MM.1S (cell line): ENCODE results near the gene UGT1A10.

Experiments used
- DNase-seq: peaks from one replicate; pipeline ENCODE4 v3.0.0-alpha.2; 2015
- H2AFZ ChIP-seq: fragments of 300-600 bp; sonication (generic); 2 replicates; pipeline ENCODE4 v1.6.0; 2016; ENCODE audit warnings: antibody characterized with exemption, low read length
- H3F3A ChIP-seq: fragments of 300-600 bp; sonication (generic); 2 replicates; pipeline ENCODE4 v1.6.1; 2016; ENCODE audit warnings: mild to moderate bottlenecking, antibody characterized with exemption, low read length, moderate library complexity, mixed read lengths; ENCODE audit not compliant: insufficient read depth
- H3K27ac ChIP-seq: fragments of 300-600 bp; sonication (generic); 2 replicates; pipeline ENCODE4 v1.5.1; 2016; ENCODE audit warnings: mild to moderate bottlenecking, low read length
- H3K27me3 ChIP-seq: fragments of 300-600 bp; sonication (generic); replicated peaks from 2 replicates; pipeline ENCODE4 v1.6.0; 2016; ENCODE audit warnings: low read length; ENCODE audit not compliant: insufficient read depth
- H3K36me3 ChIP-seq: fragments of 300-600 bp; sonication (generic); replicated peaks from 2 replicates; pipeline ENCODE4 v1.6.1; 2016; ENCODE audit warnings: mild to moderate bottlenecking, low read length, mixed read lengths; ENCODE audit not compliant: insufficient read depth
- H3K4me1 ChIP-seq: fragments of 300-600 bp; sonication (generic); 2 replicates; pipeline ENCODE4 v1.6.1; 2016; ENCODE audit warnings: low read length, mixed read lengths
- H3K4me2 ChIP-seq: fragments of 300-600 bp; sonication (generic); 2 replicates; pipeline ENCODE4 v1.6.0; 2016; ENCODE audit warnings: low read depth, low read length
- H3K4me3 ChIP-seq: fragments of 300-600 bp; sonication (generic); 2 replicates; pipeline ENCODE4 v1.5.1; 2016; ENCODE audit warnings: low read length, mixed read lengths
- H3K79me2 ChIP-seq: fragments of 300-600 bp; sonication (generic); 2 replicates; pipeline ENCODE4 v1.6.1; 2016; ENCODE audit warnings: mixed run types, low read length, mixed read lengths
- H3K9ac ChIP-seq: fragments of 300-600 bp; sonication (generic); 2 replicates; pipeline ENCODE4 v1.6.1; 2016; ENCODE audit warnings: low read length, mixed read lengths
- H3K9me2 ChIP-seq: fragments of 300-600 bp; sonication (generic); replicated peaks from 2 replicates; pipeline ENCODE4 v1.6.1; 2016; ENCODE audit warnings: mild to moderate bottlenecking, low read length, mixed read lengths; ENCODE audit not compliant: insufficient read depth
- H3K9me3 ChIP-seq: fragments of 300-600 bp; sonication (generic); replicated peaks from 2 replicates; pipeline ENCODE4 v1.6.1; 2016; ENCODE audit warnings: mild to moderate bottlenecking, low read length, mixed read lengths; ENCODE audit not compliant: insufficient read depth
- H4K20me1 ChIP-seq: fragments of 300-600 bp; sonication (generic); 2 replicates; pipeline ENCODE4 v1.6.1; 2016; ENCODE audit warnings: mild to moderate bottlenecking, low read length, moderate library complexity, mixed read lengths; ENCODE audit not compliant: insufficient read depth
- CTCF ChIP-seq: fragments of 300-600 bp; sonication (generic); IDR thresholded peaks from 2 replicates; pipeline ENCODE4 v1.5.1; 2016; ENCODE audit warnings: antibody characterized with exemption, low read length, mixed read lengths
- EZH2 ChIP-seq: fragments of 300-600 bp; sonication (generic); optimal IDR thresholded peaks from 2 replicates; pipeline ENCODE3; 2017; ENCODE audit warnings: low read depth, mild to moderate bottlenecking, antibody characterized with exemption, low read length, mixed read lengths
- EZH2phosphoT487 ChIP-seq: fragments of 300-600 bp; sonication (generic); IDR thresholded peaks from 2 replicates; pipeline ENCODE4 v1.6.1; 2018; ENCODE audit warnings: antibody characterized with exemption, low read length

The UGT1A10 gene

GRCh38 chr2:233764264-233764663, 128.0 kb downstream of the UGT1A10 start:
- no peak overlapping the region for H3K4me2 ChIP-seq
- no peaks in the 10 kb centered on the region for H3K79me2 ChIP-seq
- H2AFZ ChIP-seq: no peak overlapping the region

DNA sequence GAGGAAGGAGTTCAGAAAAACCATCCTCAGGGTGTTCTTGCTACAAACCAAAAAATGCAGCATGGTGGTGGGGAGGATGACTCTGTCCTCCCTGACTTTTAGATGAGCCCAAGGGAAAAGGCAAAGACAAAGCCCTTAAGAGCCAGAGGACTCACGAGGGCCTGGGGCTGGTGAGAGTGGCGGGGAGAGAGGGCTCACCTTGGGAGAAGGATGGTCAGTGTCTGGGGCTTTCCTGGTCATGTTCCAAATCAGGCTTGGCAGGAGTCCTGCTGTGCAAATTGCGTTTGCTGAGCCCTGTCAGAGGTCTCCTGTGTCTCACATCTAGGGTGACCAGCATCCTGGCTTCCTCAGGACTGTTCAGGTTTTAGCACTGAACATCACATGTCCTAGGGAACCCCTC, 128.5 kb downstream of the UGT1A10 start:
- Histone ChIP-seq H3K4me1 (no peaks in the 10 kb centered on the region), H3K9me3 (no peaks in the 10 kb centered on the region), H2AFZ (no peak overlapping the region), H3K4me3 (no peak overlapping the region), H3K36me3 (no peaks in the 10 kb centered on the region), H4K20me1 (no peaks in the 10 kb centered on the region), H3K27me3 (no peaks in the 10 kb centered on the region), H3F3A (no peaks in the 10 kb centered on the region), H3K27ac (no peak overlapping the region), H3K79me2 (no peaks in the 10 kb centered on the region), H3K9me2 (no peaks in the 10 kb centered on the region), H3K9ac (no peak overlapping the region), H3K4me2 (no peak overlapping the region)
- TF ChIP-seq EZH2 (no peak), CTCF (no peak), EZH2phosphoT487 (no peak)
- DNase-seq: no peak

More at GRCh38 chr2:233764264-233764663, 128.0 kb downstream of the UGT1A10 start:
- no peak overlapping the region for H3K4me3 ChIP-seq
- H3K4me1 ChIP-seq: no peaks in the 10 kb centered on the region
- H3K27ac ChIP-seq: no peak overlapping the region
- TF ChIP-seq EZH2 (no peak), CTCF (no peak), EZH2phosphoT487 (no peak)
- DNase-seq: no peak
- H4K20me1 ChIP-seq: no peaks in the 10 kb centered on the region
- H3K36me3 ChIP-seq: no peaks in the 10 kb centered on the region
- H3K9me2 ChIP-seq: no peaks in the 10 kb centered on the region
- no peaks in the 10 kb centered on the region for H3K9me3 ChIP-seq
- no peak overlapping the region for H3K9ac ChIP-seq
- no peaks in the 10 kb centered on the region for H3K27me3 ChIP-seq
- H3F3A ChIP-seq: no peaks in the 10 kb centered on the region

DNA sequence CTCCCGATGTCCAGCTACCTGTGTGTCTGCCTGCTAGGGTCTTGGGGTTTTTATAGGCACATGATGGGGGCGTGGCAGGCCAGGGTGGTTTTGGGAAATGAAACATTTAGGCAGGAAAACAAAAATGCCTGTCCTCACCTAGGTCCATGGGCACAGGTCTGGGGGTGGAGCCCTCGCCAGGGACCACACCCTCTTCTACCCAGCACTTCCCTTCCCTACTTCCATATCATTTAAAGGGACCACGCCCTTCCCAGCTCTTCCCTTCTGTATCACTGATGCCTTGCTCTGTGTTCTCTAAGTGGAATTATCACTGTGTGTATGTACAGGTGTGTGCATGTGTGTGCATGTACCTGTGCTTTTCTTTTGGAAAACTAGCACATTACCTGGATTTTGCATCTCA, 130.2 kb downstream of the UGT1A10 start:
- Histone ChIP-seq H3K36me3 (no peaks in the 10 kb centered on the region), H3K9me3 (no peaks in the 10 kb centered on the region), H3K79me2 (no peaks in the 10 kb centered on the region), H3K9me2 (no peaks in the 10 kb centered on the region), H3F3A (no peaks in the 10 kb centered on the region), H2AFZ (no peak overlapping the region), H3K4me1 (no peaks in the 10 kb centered on the region), H4K20me1 (no peaks in the 10 kb centered on the region), H3K4me2 (no peak overlapping the region), H3K9ac (no peak overlapping the region), H3K27me3 (no peaks in the 10 kb centered on the region), H3K4me3 (no peak overlapping the region), H3K27ac (no peak overlapping the region)
- no peak for DNase-seq
- TF ChIP-seq EZH2phosphoT487 (no peak), EZH2 (no peak), CTCF (no peak)
